PC-3 (cell line): Measurements from ENCODE around the gene FKBP10.

Experiments
- EZH2 ChIP-seq: fragments of 300-600 bp; sonication (generic); IDR thresholded peaks from one replicate; pipeline ENCODE4 v1.6.1; 2017; ENCODE audit warnings: antibody characterized with exemption, mild to moderate bottlenecking, low read length; ENCODE audit not compliant: unreplicated experiment
- TF ChIP-seq, protein P1 (sequence below): fragments of 300-600 bp; sonication (generic); conservative IDR thresholded peaks from 2 replicates; pipeline ENCODE4 v1.5.1; 2017; ENCODE audit warnings: antibody characterized with exemption, low read depth, mild to moderate bottlenecking, low read length

GRCh38 chr17:41766135-41766534, 46.7 kb upstream of the FKBP10 start:
- TF ChIP-seq, protein P1, sequence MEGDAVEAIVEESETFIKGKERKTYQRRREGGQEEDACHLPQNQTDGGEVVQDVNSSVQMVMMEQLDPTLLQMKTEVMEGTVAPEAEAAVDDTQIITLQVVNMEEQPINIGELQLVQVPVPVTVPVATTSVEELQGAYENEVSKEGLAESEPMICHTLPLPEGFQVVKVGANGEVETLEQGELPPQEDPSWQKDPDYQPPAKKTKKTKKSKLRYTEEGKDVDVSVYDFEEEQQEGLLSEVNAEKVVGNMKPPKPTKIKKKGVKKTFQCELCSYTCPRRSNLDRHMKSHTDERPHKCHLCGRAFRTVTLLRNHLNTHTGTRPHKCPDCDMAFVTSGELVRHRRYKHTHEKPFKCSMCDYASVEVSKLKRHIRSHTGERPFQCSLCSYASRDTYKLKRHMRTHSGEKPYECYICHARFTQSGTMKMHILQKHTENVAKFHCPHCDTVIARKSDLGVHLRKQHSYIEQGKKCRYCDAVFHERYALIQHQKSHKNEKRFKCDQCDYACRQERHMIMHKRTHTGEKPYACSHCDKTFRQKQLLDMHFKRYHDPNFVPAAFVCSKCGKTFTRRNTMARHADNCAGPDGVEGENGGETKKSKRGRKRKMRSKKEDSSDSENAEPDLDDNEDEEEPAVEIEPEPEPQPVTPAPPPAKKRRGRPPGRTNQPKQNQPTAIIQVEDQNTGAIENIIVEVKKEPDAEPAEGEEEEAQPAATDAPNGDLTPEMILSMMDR, result no peak
- TF ChIP-seq EZH2, result no peak
